GM19372 (cell line): Measurements from ENCODE around the gene AFF3.
"Not testable (repeated sequence)": the region's sequence is repeated elsewhere in the genome, so short reads cannot be mapped to it uniquely, and the experiment has no call there.

Experiments used
- ATAC-seq: cut with Tn5 transposase; IDR thresholded peaks from one replicate; pipeline ENCODE4 v1.9.1; 2021; ENCODE audit warnings: mild to moderate bottlenecking, low read depth, moderate library complexity; ENCODE audit not compliant: unreplicated experiment

The AFF3 gene

GRCh38 chr2:100142393-100142792, at the start of gene AFF3:
Gene AFF3 (minus strand): TSS chr2:100142590. CDS start chr2:100104454, 38,136 bp downstream.
- ATAC-seq: peak; percentile 99

GRCh38 chr2:100189387-100189786, 47.0 kb upstream of the AFF3 start:
- no peak for ATAC-seq

GRCh38 chr2:100188326-100188725, 45.9 kb upstream of the AFF3 start:
- ATAC-seq: no peak

GRCh38 chr2:100186126-100186525, 43.7 kb upstream of the AFF3 start:
- ATAC-seq: no peak

GRCh38 chr2:100185516-100185915, 43.1 kb upstream of the AFF3 start:
- ATAC-seq: no peak

- ATAC-seq: no peak
Observed at GRCh38 chr2:100185105-100185504, 42.7 kb upstream of the AFF3 start.

- no peak for ATAC-seq
Observed at GRCh38 chr2:100184055-100184737, 41.8 kb upstream of the AFF3 start.

GRCh38 chr2:100182494-100183361, 40.3 kb upstream of the AFF3 start:
- no peak for ATAC-seq

- no peak for ATAC-seq
Observed at GRCh38 chr2:100180503-100180902, 38.1 kb upstream of the AFF3 start.

- ATAC-seq: no peak
Observed at GRCh38 chr2:100179806-100180205, 37.4 kb upstream of the AFF3 start.

- no peak for ATAC-seq
Observed at GRCh38 chr2:100178864-100179263, 36.5 kb upstream of the AFF3 start.

GRCh38 chr2:100178085-100178788, 35.8 kb upstream of the AFF3 start:
- no peak for ATAC-seq

- no peak for ATAC-seq
Observed at GRCh38 chr2:100176925-100177324, 34.5 kb upstream of the AFF3 start.

GRCh38 chr2:100174026-100174431, 31.6 kb upstream of the AFF3 start:
- ATAC-seq: no peak

- ATAC-seq: no peak
Observed at GRCh38 chr2:100166701-100167100, 24.3 kb upstream of the AFF3 start.

- no peak for ATAC-seq
Observed at GRCh38 chr2:100163605-100164004, 21.2 kb upstream of the AFF3 start.

GRCh38 chr2:100161945-100162620, 19.7 kb upstream of the AFF3 start:
- ATAC-seq: no peak

- no peak for ATAC-seq
Observed at GRCh38 chr2:100160396-100160795, 18.0 kb upstream of the AFF3 start.

GRCh38 chr2:100151832-100152231, 9.4 kb upstream of the AFF3 start:
- not testable (repeated sequence) for ATAC-seq

- ATAC-seq: no peak
Observed at GRCh38 chr2:100151310-100151709, 8.9 kb upstream of the AFF3 start.

- no peak for ATAC-seq
Observed at GRCh38 chr2:100148883-100149282, 6.5 kb upstream of the AFF3 start.
